Stimulated activated CD8-positive, alpha-beta memory T cell treated with anti-CD3 and anti-CD28 coated beads, Interleukin-15, amount 100 ng/mL, for 1 hour (primary cell): ENCODE measurements around the gene STUM.

Experiments used
- DNase-seq: peaks from one replicate; pipeline ENCODE4 v3.0.0-alpha.2; 2020; ENCODE audit warnings: low read depth

STUM gene

DNA sequence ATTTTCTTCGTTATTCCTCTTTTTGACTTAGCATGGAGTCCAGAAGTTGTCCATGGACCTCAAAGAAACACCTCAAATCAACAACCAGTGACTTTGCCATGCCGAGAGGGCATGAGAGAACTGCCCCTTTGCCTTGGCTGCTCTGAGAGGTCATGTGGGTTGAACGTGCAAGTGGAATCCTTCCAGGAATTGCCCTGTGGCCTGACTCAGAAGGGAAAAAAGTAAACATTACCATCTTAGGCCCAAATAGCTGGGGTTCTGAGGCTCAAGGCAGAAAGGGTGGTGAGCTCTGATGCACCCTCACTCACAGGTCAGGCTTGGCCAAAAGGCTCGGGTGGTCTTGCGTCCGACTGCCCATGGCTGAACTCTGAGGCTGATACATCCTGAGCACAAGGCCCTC, 15.1 kb downstream of the STUM start:
- no peak for DNase-seq

DNA sequence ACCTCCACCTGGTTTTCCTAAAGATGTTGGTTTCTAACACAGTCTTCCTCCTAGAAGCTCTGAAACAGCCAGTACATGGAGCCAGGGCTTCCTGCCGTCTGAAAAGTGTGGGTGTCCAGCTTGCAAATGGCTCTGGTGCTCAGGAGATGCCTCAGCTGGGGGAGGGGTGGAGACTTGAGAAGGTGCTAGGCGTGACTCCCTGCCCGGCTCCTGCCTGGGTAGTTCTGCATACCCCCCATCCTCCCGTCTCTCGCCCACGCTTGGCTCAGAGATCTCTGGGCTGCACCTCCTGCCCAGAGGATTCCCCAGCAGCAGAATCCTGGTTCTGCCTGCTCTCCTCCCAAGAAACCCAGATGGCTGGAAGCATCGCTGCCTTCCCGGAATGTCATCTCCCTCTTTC, 16.9 kb downstream of the STUM start:
- no peak for DNase-seq

GRCh38 chr1:226566234-226566633, 17.7 kb downstream of the STUM start:
- no peak for DNase-seq

- DNase-seq = no peak
Measured at GRCh38 chr1:226566760-226567159, 18.2 kb downstream of the STUM start.

DNA sequence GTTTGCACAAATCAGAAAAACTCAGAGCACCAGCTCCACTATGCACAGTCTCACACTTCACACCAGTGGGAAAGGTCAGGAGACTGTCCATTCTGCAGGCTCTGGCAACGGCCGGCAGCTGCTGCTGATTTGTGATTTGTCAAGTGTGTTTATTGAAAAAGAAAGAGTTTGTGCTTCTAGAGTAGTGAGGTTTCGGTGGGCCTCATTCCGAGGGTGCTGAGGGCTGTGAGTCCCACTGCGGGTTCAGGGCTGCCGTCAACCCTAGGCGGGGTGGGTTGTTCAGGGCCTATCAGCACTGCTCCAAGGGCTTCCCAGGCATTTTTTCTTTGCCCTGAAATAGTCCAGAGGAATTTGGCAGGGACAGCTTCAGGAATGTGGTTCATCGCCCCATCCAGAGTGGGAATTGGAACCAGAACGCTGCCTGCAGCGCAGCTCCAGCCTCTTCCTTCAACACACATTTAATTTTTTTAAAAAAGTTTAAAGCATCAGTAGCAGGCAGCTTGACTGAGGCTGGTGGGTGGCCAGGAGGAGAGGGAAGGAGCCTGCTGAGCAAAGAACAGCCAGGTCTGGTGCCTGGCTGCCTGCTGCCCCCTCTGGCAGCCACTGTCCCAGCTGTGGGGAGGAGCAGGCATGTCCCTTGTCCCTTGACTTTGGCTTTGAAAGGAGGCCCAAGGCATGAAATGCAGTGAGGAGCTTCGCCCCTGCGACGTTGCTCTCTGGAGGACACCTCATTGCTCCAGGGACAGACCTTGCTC, 19.7 kb downstream of the STUM start:
- DNase-seq = no peak

- DNase-seq = no peak
Measured at GRCh38 chr1:226568975-226569741, 20.6 kb downstream of the STUM start.

DNA sequence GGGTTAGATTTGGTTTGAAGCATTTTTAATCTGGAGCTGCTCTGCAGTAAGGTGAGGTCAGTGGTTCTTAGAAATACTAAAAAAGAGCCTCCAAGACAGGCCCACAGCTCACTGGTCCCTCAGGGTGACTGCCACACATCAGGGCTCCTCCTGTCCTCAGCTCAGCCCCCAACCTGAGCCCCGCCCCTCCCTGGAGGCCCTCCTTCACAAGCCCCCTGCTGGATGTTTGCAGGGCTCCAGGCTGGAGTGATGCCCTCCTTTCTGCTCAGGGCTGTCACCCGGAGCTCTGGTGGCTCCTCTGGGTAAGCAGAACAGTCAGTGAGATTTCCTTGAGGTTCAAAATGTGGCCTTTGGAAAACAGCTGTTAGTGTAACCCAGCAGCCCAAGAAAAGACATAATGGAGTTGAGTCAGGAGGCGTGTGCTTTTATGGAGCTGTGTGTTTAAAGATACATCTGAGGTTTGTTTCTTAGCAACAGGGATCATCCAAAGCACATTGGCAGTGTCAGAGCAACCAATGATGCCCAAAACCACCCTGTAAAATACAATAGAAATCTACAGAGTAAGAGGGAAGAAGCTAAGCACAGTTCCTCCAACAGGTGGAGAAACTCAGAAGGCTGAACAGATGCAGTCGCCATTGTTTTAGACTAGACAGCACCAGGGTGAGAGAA, 21.4 kb downstream of the STUM start:
- no peak for DNase-seq

GRCh38 chr1:226571893-226572292, 23.3 kb downstream of the STUM start:
- no peak for DNase-seq

DNA sequence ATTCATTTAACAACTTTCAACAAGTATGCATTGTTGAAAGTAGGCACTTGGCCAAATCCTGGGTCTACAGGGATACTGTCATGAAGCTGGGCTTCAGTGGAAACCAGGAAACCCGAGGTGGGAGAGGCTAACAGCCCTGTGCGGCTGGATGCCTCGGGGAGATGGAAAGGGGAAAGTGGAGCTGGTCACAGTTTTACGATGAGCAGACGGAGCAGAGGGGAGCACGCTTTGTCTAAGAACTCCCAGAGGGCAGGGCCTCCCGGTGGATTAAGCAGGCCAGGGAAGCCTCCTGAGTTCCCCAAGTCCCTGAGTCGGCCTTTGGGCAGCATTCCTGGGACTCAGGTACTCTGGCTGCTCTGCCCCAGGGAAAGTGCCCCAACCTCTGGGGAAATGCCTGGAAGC, 23.8 kb downstream of the STUM start:
- DNase-seq = no peak

GRCh38 chr1:226574044-226574443, 25.5 kb downstream of the STUM start:
- DNase-seq = no peak

- DNase-seq = no peak
Measured at GRCh38 chr1:226574591-226575435, 26.2 kb downstream of the STUM start.

DNA sequence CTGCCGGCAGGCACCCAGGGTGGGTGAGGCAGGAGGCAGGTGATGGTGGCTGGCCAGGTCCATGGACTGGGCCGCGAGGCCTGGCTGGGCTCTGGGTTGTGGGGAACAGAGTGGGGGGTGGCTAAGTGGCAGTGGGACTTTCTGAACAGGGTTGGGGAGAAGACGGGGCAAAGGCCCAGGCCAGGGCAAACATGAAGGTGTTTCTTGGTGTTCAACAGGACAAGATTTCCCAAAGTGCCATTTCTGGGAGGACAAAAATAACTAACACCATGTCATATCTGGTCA, 26.8 kb downstream of the STUM start:
- no peak for DNase-seq

GRCh38 chr1:226575739-226576378, 27.3 kb downstream of the STUM start:
- no peak for DNase-seq

GRCh38 chr1:226576601-226577000, 28.0 kb downstream of the STUM start:
- no peak for DNase-seq

- no peak for DNase-seq
Measured at GRCh38 chr1:226577401-226578180, 29.0 kb downstream of the STUM start.

DNA sequence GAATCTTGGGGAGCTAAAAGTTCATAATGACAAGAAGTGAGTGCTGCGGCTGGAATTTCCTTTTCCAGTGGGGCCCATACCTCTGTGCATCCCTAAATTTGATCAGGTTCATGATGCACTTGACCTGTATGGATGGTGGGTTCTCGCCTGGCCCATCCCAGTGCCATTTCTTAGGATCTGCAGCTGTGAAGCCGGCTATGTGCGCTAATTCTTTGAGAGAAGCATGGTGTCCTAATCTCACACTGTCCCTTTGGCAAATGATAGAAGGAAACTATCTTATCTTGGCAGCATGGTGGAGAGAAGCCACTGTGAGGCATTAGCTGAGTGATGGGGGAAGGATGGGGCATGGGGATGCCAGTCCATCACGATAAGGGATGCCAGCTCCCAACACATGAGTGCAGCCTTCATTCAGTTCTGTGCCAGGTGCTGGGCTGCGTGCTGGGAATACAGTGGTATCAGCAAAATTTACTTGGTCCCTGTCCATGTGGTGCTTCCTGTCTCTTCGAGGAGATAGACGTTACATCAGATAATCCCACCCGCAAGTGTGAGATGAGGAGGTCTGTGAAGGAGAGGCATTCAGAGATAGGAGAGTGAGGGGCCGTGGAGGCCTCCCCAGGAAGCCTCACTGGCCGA, 30.5 kb downstream of the STUM start:
- DNase-seq = no peak

- DNase-seq = no peak
Measured at GRCh38 chr1:226579781-226580323, 31.3 kb downstream of the STUM start.

DNA sequence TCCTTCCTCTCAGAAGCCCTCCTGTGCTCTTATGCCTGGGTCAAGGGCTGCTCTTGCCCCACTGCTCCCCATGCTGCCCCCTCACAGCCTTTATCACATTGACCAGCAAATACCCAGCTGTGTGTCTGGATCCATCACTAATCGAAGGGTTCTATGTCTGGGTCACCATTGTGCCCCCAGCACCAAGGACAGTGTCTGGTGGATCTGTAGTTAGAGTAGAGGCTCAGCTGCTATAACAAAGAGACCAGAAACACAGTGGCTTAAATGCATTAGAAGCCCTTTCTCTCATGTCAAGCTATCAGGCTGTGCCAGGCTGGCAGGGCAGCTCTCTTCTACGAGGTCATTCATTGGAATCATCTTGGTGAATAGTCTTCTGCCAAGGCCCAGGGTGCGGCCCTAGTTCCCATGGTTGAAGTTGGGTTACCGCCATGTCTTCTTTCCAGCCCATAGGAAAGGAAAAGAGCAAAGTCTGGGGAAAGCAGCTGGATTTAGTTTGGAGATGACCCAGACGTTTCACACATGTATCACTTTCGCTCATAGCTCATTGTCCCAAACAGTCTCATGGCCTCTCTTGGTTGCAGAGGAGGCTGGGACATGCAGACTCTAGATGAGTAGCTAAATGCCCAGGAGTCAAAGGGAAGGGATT, 32.2 kb downstream of the STUM start:
- DNase-seq = no peak

DNA sequence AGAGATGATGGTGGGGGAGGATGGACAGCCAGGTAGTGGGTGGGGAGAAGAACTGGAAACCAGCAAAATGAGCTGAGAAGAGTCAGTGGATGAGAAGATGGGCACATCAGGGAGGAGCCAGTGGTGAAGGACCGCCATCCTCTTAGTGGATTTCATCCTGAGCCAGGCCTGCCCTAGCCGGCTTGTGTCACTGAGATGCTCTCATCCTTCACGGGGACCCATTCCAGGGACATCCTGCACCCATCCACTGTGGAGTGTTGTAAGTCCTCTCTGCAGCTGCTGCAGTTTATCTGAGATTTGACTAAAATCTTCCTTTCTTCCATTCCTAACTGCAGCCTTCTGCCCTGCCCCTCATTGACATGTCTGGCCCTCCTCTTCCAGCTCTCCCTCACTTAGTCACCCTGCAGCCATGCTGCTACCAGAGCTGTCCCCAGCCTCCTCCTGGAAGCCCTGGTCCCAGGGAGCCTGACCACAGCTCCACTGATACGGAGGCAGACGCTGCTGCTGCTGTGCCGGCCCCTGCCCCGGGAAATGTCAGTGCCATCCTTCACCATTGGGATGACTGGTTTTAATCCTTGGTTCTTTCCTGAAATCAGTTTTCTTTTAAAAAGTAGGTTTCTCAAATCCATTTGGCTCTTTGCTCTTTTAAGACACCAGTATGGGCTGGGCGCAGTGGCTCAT, 33.2 kb downstream of the STUM start:
- DNase-seq = no peak
